SU-DHL-6 (cell line): ENCODE results near the gene BRSK2.

Source experiments
- EZH2phosphoT487 ChIP-seq: fragments of 200-600 bp; sonication (generic), shearing (Covaris generic); conservative IDR thresholded peaks from 2 replicates; pipeline ENCODE4 v1.6.1; 2018; ENCODE audit warnings: mild to moderate bottlenecking, antibody characterized with exemption, low read length, moderate library complexity, mixed read lengths
- TF ChIP-seq, protein P1 (sequence below): fragments of 200-600 bp; sonication (generic); IDR thresholded peaks from one replicate; pipeline ENCODE4 v1.5.1; 2017; ENCODE audit warnings: antibody characterized with exemption, mild to moderate bottlenecking, low read length, moderate library complexity; ENCODE audit not compliant: insufficient read depth, poor library complexity, severe bottlenecking

- TF ChIP-seq, protein P1, sequence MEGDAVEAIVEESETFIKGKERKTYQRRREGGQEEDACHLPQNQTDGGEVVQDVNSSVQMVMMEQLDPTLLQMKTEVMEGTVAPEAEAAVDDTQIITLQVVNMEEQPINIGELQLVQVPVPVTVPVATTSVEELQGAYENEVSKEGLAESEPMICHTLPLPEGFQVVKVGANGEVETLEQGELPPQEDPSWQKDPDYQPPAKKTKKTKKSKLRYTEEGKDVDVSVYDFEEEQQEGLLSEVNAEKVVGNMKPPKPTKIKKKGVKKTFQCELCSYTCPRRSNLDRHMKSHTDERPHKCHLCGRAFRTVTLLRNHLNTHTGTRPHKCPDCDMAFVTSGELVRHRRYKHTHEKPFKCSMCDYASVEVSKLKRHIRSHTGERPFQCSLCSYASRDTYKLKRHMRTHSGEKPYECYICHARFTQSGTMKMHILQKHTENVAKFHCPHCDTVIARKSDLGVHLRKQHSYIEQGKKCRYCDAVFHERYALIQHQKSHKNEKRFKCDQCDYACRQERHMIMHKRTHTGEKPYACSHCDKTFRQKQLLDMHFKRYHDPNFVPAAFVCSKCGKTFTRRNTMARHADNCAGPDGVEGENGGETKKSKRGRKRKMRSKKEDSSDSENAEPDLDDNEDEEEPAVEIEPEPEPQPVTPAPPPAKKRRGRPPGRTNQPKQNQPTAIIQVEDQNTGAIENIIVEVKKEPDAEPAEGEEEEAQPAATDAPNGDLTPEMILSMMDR = no peak
- TF ChIP-seq EZH2phosphoT487 = no peak
These were observed 8.3 kb downstream of the BRSK2 start for GRCh38 chr11:1397862-1398527.
